ENCODE results near the gene CCDC122.

CCDC122 gene

DNA sequence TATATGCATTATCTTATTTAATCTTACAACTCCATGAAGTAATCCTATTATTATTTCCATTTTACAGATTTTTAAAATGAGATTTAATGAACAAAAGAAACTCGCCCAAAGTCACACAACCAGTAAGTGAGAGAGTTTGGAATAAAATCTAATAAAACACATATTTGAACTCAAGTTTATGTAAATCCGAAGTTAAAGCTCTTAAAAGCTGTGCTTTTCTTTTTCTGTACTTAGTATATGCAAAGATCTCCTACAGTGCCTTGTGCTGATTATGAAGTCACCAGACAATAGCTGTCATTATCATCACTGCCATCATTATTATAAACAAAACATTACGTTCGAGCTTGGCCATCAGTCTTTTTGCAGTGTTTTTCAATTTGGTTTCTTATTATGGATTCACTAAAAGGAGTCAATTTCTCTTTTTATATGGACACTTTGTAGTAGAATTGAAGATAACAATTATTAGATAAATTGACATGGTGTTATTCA lies 63.1 kb downstream of the CCDC122 start:
- Histone ChIP-seq H3K9me3 (ENCODE audit: insufficient read depth, low read depth, low read length) (no peaks in the 10 kb centered on the region), H3K14ac (ENCODE audit: low read length) (no peak overlapping the region), H3K27ac (ENCODE audit: low read depth, low read length) (no peak overlapping the region), H3K79me2 (ENCODE audit: control insufficient read depth, insufficient read depth, low read length, poor library complexity) (no peaks in the 10 kb centered on the region), H3K36me3 (ENCODE audit: control insufficient read depth in 1 of 2, insufficient read depth in 2 of 2, low read length in 2 of 2) (no peaks in the 10 kb centered on the region), H3K4me2 (ENCODE audit: low read length) (no peak overlapping the region), H3K4me3 (ENCODE audit: low read depth, low read length) (no peak overlapping the region), H3K23ac (ENCODE audit: low read length) (no peak overlapping the region), H2AFZ (ENCODE audit: insufficient read depth, low read length, poor library complexity) (no peak overlapping the region), H4K8ac (ENCODE audit: low read depth, low read length) (no peak overlapping the region), H2AK5ac (ENCODE audit: low read length) (no peak overlapping the region), H2BK12ac (ENCODE audit: low read length) (no peak overlapping the region), H3K18ac (ENCODE audit: low read length) (no peak overlapping the region), H3K9ac (ENCODE audit: low read length) (no peak overlapping the region), H3K27me3 (ENCODE audit: insufficient read depth, low read length) (no peaks in the 10 kb centered on the region), H4K12ac (ENCODE audit: low read depth, low read length) (no peak overlapping the region), H3K4me1 (ENCODE audit: control insufficient read depth in 1 of 2, insufficient read depth in 2 of 2, low read length in 2 of 2) (peaks cover 0 to 10% of the 10 kb centered on the region in 2 experiments), H3K79me1 (ENCODE audit: low read length) (peaks cover 15% of the 10 kb centered on the region), H4K91ac (ENCODE audit: low read depth, low read length) (no peak overlapping the region), H2BK5ac (ENCODE audit: low read depth, low read length, poor library complexity) (no peak overlapping the region), H2BK120ac (ENCODE audit: insufficient read depth, low read length, poor library complexity) (no peak overlapping the region), H3K4ac (ENCODE audit: low read depth, low read length) (no peak overlapping the region)
- no CpG with 5 or more reads among the region's 4 CpGs for WGBS (ENCODE audit: extremely low coverage, insufficient coverage, insufficient read length)
- DNase-seq: no peak

DNA sequence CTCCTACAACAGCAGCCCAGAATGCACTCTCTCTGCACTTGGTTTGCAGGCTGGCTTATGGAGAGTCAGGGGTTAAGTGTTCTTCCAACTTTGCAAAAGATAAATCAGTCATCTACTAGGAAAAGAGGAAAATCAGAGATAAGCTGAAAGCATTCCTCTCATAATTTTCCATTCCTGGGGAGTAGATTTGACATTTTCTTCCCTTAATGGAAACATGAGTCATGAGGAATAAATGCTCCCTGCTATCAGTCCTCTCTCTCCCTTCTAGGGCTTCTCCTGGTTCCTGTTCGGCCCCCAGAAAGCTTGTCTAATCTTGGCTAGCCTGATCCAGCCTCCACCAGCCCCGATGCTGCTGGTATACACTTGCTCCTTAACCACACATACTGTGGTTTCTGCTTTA lies 64.3 kb downstream of the CCDC122 start:
- no peak overlapping the region for H2AK5ac ChIP-seq (ENCODE audit: low read length)
- no peak overlapping the region for H3K4me3 ChIP-seq (ENCODE audit: low read depth, low read length)
- no peaks in the 10 kb centered on the region for H3K36me3 ChIP-seq (ENCODE audit: control insufficient read depth in 1 of 2, insufficient read depth in 2 of 2, low read length in 2 of 2)
- no CpG with 5 or more reads among the region's 2 CpGs for WGBS (ENCODE audit: extremely low coverage, insufficient coverage, insufficient read length)
- H4K91ac ChIP-seq (ENCODE audit: low read depth, low read length): no peak overlapping the region
- no peak overlapping the region for H2BK120ac ChIP-seq (ENCODE audit: insufficient read depth, low read length, poor library complexity)
- H3K14ac ChIP-seq (ENCODE audit: low read length): no peak overlapping the region
- no peak overlapping the region for H2BK5ac ChIP-seq (ENCODE audit: low read depth, low read length, poor library complexity)
- no peak overlapping the region for H2AFZ ChIP-seq (ENCODE audit: insufficient read depth, low read length, poor library complexity)
- H3K4me1 ChIP-seq (ENCODE audit: control insufficient read depth in 1 of 2, insufficient read depth in 2 of 2, low read length in 2 of 2): peaks cover 0 to 14% of the 10 kb centered on the region in 2 experiments
- H4K12ac ChIP-seq (ENCODE audit: low read depth, low read length): no peak overlapping the region
- peak; percentile 3 to 52 for DNase-seq
- peak overlapping the region; percentile 42 for H3K4me2 ChIP-seq (ENCODE audit: low read length)
- no peak overlapping the region for H3K23ac ChIP-seq (ENCODE audit: low read length)
- H3K27ac ChIP-seq (ENCODE audit: low read depth, low read length): peak overlapping the region; percentile 91
- H2BK12ac ChIP-seq (ENCODE audit: low read length): no peak overlapping the region
- peaks cover 15% of the 10 kb centered on the region for H3K79me1 ChIP-seq (ENCODE audit: low read length)
- H3K9me3 ChIP-seq (ENCODE audit: insufficient read depth, low read depth, low read length): no peaks in the 10 kb centered on the region
- H3K4ac ChIP-seq (ENCODE audit: low read depth, low read length): no peak overlapping the region
- no peak overlapping the region for H3K9ac ChIP-seq (ENCODE audit: low read length)
- no peak overlapping the region for H4K8ac ChIP-seq (ENCODE audit: low read depth, low read length)
- no peak overlapping the region for H3K18ac ChIP-seq (ENCODE audit: low read length)
- no peaks in the 10 kb centered on the region for H3K27me3 ChIP-seq (ENCODE audit: insufficient read depth, low read length)
- no peaks in the 10 kb centered on the region for H3K79me2 ChIP-seq (ENCODE audit: control insufficient read depth, insufficient read depth, low read length, poor library complexity)

- no peak overlapping the region for H3K18ac ChIP-seq (ENCODE audit: low read length)
- H3K9me3 ChIP-seq (ENCODE audit: insufficient read depth, low read depth, low read length): no peaks in the 10 kb centered on the region
- H4K12ac ChIP-seq (ENCODE audit: low read depth, low read length): no peak overlapping the region
- H3K79me2 ChIP-seq (ENCODE audit: control insufficient read depth, insufficient read depth, low read length, poor library complexity): no peaks in the 10 kb centered on the region
- no peak overlapping the region for H3K14ac ChIP-seq (ENCODE audit: low read length)
- H2BK120ac ChIP-seq (ENCODE audit: insufficient read depth, low read length, poor library complexity): no peak overlapping the region
- H3K27me3 ChIP-seq (ENCODE audit: insufficient read depth, low read length): no peaks in the 10 kb centered on the region
- H4K8ac ChIP-seq (ENCODE audit: low read depth, low read length): no peak overlapping the region
- H3K4me3 ChIP-seq (ENCODE audit: low read depth, low read length): no peak overlapping the region
- H3K4ac ChIP-seq (ENCODE audit: low read depth, low read length): no peak overlapping the region
- peaks cover 7% of the 10 kb centered on the region for H3K79me1 ChIP-seq (ENCODE audit: low read length)
- H3K4me1 ChIP-seq (ENCODE audit: control insufficient read depth in 1 of 2, insufficient read depth in 2 of 2, low read length in 2 of 2): peaks cover 0 to 15% of the 10 kb centered on the region in 2 experiments
- H2BK12ac ChIP-seq (ENCODE audit: low read length): no peak overlapping the region
- no peaks in the 10 kb centered on the region for H3K36me3 ChIP-seq (ENCODE audit: control insufficient read depth in 1 of 2, insufficient read depth in 2 of 2, low read length in 2 of 2)
- no peak overlapping the region for H3K27ac ChIP-seq (ENCODE audit: low read depth, low read length)
- H2BK5ac ChIP-seq (ENCODE audit: low read depth, low read length, poor library complexity): no peak overlapping the region
- no peak overlapping the region for H2AK5ac ChIP-seq (ENCODE audit: low read length)
- H3K4me2 ChIP-seq (ENCODE audit: low read length): no peak overlapping the region
- no peak overlapping the region for H4K91ac ChIP-seq (ENCODE audit: low read depth, low read length)
- no peak overlapping the region for H2AFZ ChIP-seq (ENCODE audit: insufficient read depth, low read length, poor library complexity)
- no peak overlapping the region for H3K9ac ChIP-seq (ENCODE audit: low read length)
- DNase-seq: no peak
- no peak overlapping the region for H3K23ac ChIP-seq (ENCODE audit: low read length)
These were observed 70.9 kb downstream of the CCDC122 start for GRCh38 chr13:43808676-43809075.

DNA sequence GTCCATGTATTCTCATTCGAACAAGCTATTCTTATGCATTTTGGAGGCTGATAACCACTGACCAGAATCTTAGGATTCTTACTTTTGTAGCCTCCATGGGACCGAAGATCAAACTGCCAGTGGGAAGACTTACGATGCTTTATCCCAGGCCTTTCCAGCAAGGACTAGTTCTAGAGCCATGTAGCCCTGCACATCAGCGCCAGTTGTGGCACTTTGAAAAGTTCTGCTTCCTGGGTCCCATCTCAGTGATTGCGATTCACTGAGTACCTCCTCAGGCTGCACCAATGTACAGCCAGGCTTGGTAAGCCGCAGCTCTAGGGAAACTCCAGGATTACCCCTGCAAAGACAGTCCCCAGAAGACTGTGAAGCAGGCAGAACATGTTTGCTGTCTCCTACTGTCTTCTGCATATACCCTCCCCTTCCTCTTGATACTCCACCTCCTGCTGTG lies 73.8 kb downstream of the CCDC122 start:
- no peak overlapping the region for H4K91ac ChIP-seq (ENCODE audit: low read depth, low read length)
- no peak overlapping the region for H3K18ac ChIP-seq (ENCODE audit: low read length)
- no peaks in the 10 kb centered on the region for H3K36me3 ChIP-seq (ENCODE audit: control insufficient read depth in 1 of 2, insufficient read depth in 2 of 2, low read length in 2 of 2)
- no peak overlapping the region for H2AK5ac ChIP-seq (ENCODE audit: low read length)
- no peak overlapping the region for H4K8ac ChIP-seq (ENCODE audit: low read depth, low read length)
- H3K4me3 ChIP-seq (ENCODE audit: low read depth, low read length): no peak overlapping the region
- no peak overlapping the region for H3K14ac ChIP-seq (ENCODE audit: low read length)
- no peak overlapping the region for H3K9ac ChIP-seq (ENCODE audit: low read length)
- H2BK120ac ChIP-seq (ENCODE audit: insufficient read depth, low read length, poor library complexity): no peak overlapping the region
- H2BK12ac ChIP-seq (ENCODE audit: low read length): no peak overlapping the region
- no peak overlapping the region for H2BK5ac ChIP-seq (ENCODE audit: low read depth, low read length, poor library complexity)
- H3K79me1 ChIP-seq (ENCODE audit: low read length): no peaks in the 10 kb centered on the region
- no peaks in the 10 kb centered on the region for H3K79me2 ChIP-seq (ENCODE audit: control insufficient read depth, insufficient read depth, low read length, poor library complexity)
- H3K4me2 ChIP-seq (ENCODE audit: low read length): no peak overlapping the region
- WGBS (ENCODE audit: extremely low coverage, insufficient coverage, insufficient read length): no CpG with 5 or more reads among the region's 6 CpGs
- H2AFZ ChIP-seq (ENCODE audit: insufficient read depth, low read length, poor library complexity): no peak overlapping the region
- H3K4me1 ChIP-seq (ENCODE audit: control insufficient read depth in 1 of 2, insufficient read depth in 2 of 2, low read length in 2 of 2): peaks cover 0 to 4% of the 10 kb centered on the region in 2 experiments
- H3K4ac ChIP-seq (ENCODE audit: low read depth, low read length): no peak overlapping the region
- H3K27me3 ChIP-seq (ENCODE audit: insufficient read depth, low read length): no peaks in the 10 kb centered on the region
- no peaks in the 10 kb centered on the region for H3K9me3 ChIP-seq (ENCODE audit: insufficient read depth, low read depth, low read length)
- H4K12ac ChIP-seq (ENCODE audit: low read depth, low read length): no peak overlapping the region
- H3K23ac ChIP-seq (ENCODE audit: low read length): no peak overlapping the region
- H3K27ac ChIP-seq (ENCODE audit: low read depth, low read length): no peak overlapping the region
- DNase-seq: peak; percentile 50 to 51

Data from trophoblast cell (in vitro differentiated cells and primary cell).